ENCODE data around the gene RPL10. TPM values are rescaled to one million over a fixed set of nuclear protein-coding genes. Genes with fewer than 3 reads are reported as not detected.
"Not testable (repeated sequence)": the region's sequence is repeated elsewhere in the genome, so short reads cannot be mapped to it uniquely, and the experiment has no call there.

Gene RPL10
- total RNA-seq, 6 experiments from 2014 or later = 899 to 1,899 (median 1,157) TPM

DNA sequence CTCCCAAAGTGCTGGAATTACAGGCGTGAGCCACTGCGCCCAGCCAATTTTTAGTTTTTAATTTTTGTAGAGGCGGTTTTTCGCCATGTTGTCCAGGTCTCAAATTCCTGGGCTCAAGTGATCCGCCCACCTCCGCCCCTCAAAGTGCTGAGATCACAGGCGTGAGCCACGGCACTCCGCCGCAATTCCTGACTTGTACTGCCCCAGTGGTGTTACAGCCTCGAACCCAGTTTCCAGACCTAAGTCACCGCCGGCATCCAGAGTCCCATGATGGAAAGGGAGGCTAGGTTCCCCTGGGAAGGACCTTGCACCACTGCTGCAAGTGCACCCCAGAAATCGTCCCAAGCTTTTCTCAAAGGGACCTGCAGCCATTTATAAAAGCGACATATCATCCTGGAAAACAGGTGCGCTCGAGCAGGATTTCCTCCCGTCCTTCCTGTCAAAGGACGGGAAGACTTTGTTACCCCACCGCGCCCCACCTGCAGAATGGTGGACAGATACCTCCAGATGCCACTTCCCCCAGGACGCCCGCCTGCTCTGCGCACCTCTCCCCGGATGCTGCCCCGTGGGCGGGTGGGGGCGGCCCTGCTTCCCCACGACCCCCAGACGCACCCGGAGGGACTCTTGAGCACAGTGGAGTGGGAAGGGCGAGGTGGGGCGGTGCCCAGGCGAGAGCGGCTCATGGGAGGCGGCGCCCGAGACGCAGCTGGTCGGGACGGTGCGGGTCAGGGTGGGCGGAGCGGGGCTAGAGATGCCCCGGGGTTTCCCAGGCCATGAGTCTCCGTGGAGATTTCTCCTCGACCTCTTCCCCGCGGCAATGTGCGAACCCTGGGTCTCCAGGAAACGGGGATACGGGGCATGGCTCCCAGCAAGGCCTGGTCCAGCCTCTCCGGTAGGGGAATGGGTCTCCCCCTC is 947 bp upstream of the RPL10 start:
- H3K36me3 ChIP-seq = peaks cover 0 to 18% (median 4%) of the 10 kb centered on the region in 4 donors
- no peaks in the 10 kb centered on the region for H3K27me3 ChIP-seq
- ATAC-seq (peak; percentile 74 to 85 (median 76)), DNase-seq (peak; percentile 81 to 84 (median 82))
- WGBS (ENCODE audit: insufficient coverage, low coverage, low lambda C conversion rate, missing lambda C conversion rate) = 59% methylated on average over 20 of the region's 53 CpGs
- no peaks in the 10 kb centered on the region for H3K9me3 ChIP-seq
- peaks cover 0 to 23% (median 6%) of the 10 kb centered on the region in 4 donors for H3K4me1 ChIP-seq
- peak; percentile 33 for TF ChIP-seq POLR2A (IDR thresholded peaks at IDR 0.05)
- TF ChIP-seq, protein P1, sequence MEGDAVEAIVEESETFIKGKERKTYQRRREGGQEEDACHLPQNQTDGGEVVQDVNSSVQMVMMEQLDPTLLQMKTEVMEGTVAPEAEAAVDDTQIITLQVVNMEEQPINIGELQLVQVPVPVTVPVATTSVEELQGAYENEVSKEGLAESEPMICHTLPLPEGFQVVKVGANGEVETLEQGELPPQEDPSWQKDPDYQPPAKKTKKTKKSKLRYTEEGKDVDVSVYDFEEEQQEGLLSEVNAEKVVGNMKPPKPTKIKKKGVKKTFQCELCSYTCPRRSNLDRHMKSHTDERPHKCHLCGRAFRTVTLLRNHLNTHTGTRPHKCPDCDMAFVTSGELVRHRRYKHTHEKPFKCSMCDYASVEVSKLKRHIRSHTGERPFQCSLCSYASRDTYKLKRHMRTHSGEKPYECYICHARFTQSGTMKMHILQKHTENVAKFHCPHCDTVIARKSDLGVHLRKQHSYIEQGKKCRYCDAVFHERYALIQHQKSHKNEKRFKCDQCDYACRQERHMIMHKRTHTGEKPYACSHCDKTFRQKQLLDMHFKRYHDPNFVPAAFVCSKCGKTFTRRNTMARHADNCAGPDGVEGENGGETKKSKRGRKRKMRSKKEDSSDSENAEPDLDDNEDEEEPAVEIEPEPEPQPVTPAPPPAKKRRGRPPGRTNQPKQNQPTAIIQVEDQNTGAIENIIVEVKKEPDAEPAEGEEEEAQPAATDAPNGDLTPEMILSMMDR (IDR thresholded peaks at IDR 0.05) = no peak
- H3K4me3 ChIP-seq = peak overlapping the region; percentile 49 to 76 (median 71)
- intact Hi-C loops (cut with DNase I) = no loop called here
- H3K27ac ChIP-seq = peak overlapping the region; percentile 95 to 96 (median 95)

DNA sequence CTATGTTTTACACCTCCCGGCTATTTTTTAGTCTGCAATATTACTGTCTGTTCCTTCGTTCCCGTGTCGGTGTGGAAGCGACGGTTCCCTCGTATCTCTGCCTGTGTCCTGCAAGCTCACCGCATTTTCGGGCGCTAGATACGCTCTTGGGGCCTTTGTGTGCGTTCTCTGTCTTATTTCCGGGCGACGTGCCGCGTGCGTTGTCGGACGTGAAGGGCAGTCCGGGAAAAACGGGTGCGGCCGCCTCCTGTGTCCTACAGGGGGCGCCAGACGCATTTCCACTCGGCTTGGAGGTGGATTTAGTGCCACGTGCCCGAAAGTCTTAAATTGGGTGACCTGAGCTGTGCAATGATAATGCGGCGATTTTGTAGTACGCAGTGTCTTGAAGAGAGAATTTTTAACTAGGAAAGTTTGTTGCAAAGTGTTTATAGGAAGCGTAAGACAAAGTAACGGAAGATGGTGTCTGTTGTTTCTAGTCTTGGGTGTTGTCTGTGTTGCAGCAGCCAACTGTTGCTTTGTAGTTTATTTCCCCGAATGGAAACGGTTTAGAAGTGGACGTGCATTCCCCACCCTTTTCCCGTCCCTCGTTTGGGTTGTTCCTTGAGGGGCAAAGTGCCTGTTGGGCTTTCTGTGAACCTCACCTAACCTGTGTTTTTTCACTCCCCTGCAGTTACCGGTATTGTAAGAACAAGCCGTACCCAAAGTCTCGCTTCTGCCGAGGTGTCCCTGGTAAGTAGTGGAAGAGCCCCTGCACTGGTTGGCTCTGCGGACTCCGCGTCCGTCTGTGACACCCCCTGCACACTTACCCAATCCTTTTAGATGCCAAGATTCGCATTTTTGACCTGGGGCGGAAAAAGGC is 720 bp downstream of the RPL10 start:
- TF ChIP-seq POLR2A (IDR thresholded peaks at IDR 0.05) = no peak
- TF ChIP-seq, protein P1 (IDR thresholded peaks at IDR 0.05) = peak; percentile 75 to 85 (median 79)
- peak overlapping the region; percentile 71 to 76 (median 75) for H3K4me3 ChIP-seq
- H3K4me1 ChIP-seq = peaks cover 0 to 25% (median 6%) of the 10 kb centered on the region in 4 donors
- intact Hi-C loops (cut with DNase I) = no loop called here
- peak overlapping the region; percentile 95 to 96 (median 95) for H3K27ac ChIP-seq
- H3K27me3 ChIP-seq = no peaks in the 10 kb centered on the region
- ATAC-seq = peak; percentile 55 to 65 (median 60)
- DNase-seq = peak; percentile 79 to 87 (median 83)
- H3K9me3 ChIP-seq = no peaks in the 10 kb centered on the region
- WGBS (ENCODE audit: insufficient coverage, low coverage, low lambda C conversion rate, missing lambda C conversion rate) = 23% methylated on average over 38 of the region's 49 CpGs
- peaks cover 0 to 18% (median 4%) of the 10 kb centered on the region in 4 donors for H3K36me3 ChIP-seq

DNA sequence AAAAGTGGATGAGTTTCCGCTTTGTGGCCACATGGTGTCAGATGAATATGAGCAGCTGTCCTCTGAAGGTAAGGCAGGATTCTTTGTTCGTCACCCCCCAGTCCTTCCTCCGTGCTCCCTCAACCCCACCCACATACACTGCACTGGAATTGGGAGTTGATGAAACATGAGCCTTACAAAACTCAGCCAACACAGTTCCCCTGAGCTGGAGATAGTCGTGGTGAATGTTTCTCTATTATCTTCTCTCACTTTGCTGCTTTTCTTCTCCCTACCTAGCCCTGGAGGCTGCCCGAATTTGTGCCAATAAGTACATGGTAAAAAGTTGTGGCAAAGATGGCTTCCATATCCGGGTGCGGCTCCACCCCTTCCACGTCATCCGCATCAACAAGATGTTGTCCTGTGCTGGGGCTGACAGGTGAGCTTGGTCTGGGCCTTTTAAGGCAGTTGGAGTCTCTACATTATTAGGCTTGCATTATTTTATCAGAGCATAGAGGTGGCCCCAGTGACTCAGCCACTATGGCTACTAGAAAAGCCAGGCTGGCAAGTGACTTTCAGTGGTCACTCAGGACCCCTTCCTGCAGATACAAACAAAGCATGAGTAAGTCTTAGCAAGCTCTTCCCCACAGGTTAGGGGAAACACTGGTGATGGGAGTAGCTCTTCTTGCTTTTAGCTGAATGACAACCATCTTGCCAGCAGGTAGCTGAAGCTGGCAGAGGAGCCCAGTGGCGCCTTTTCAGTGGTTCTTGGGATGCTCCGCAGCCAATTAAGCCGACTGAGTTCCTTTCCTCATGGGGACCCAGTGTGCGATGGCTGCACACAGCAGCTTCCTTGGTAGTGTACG is 1.6 kb downstream of the RPL10 start:
- Histone ChIP-seq H3K4me3 (peak overlapping the region; percentile 71 to 76 (median 75)), H3K27ac (peak overlapping the region in 2 of 3 donors; percentile 28 to 95), H3K36me3 (peaks cover 0 to 18% (median 4%) of the 10 kb centered on the region in 4 donors), H3K4me1 (peaks cover 0 to 25% (median 6%) of the 10 kb centered on the region in 4 donors), H3K9me3 (no peaks in the 10 kb centered on the region), H3K27me3 (no peaks in the 10 kb centered on the region)
- ATAC-seq (no peak), DNase-seq (no peak)
- intact Hi-C loops (cut with DNase I) = loop anchor here in 1 of 2 donors (5.0 kb wide), 1 partner anchor 133 kb away; no protein-coding TSS in a partner anchor
- TF ChIP-seq, protein P1 (IDR thresholded peaks at IDR 0.05) = no peak
- no peak for TF ChIP-seq POLR2A (IDR thresholded peaks at IDR 0.05)
- WGBS (ENCODE audit: insufficient coverage, low coverage, low lambda C conversion rate, missing lambda C conversion rate) = 21% methylated on average over 8 of the region's 14 CpGs

DNA sequence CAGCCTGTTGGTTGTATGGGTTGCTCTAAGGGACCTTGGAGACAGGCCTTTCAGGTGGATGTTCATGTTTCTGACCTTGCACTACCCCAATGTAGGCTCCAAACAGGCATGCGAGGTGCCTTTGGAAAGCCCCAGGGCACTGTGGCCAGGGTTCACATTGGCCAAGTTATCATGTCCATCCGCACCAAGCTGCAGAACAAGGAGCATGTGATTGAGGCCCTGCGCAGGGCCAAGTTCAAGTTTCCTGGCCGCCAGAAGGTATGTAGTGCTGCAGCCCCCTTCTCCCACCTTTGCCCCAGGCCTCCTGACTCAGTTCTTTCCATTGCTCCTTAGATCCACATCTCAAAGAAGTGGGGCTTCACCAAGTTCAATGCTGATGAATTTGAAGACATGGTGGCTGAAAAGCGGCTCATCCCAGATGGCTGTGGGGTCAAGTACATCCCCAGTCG is 2.2 kb downstream of the RPL10 start:
- peaks cover 0 to 18% (median 4%) of the 10 kb centered on the region in 4 donors for H3K36me3 ChIP-seq
- 47% methylated on average over 3 of the region's 6 CpGs for WGBS (ENCODE audit: insufficient coverage, low coverage, low lambda C conversion rate, missing lambda C conversion rate)
- not testable (repeated sequence) for DNase-seq, H3K27me3 ChIP-seq, H3K9me3 ChIP-seq, ATAC-seq
- peak overlapping the region in 1 of 3 donors; percentile 75 for H3K4me3 ChIP-seq
- intact Hi-C loops (cut with DNase I) = loop anchor here in 1 of 2 donors (5.0 kb wide), 1 partner anchor 132 kb away; no protein-coding TSS in a partner anchor
- H3K4me1 ChIP-seq = peaks cover 0 to 25% (median 6%) of the 10 kb centered on the region in 4 donors
- peak overlapping the region in 1 of 3 donors; percentile 95 for H3K27ac ChIP-seq

Measured in right lobe of liver (tissue), 6 donors.